Thyroid gland (tissue), 4 donors: ENCODE measurements around the gene GNPTG.

Experiments used
- POLR2A ChIP-seq, 2 donors: fragments of 450-650 bp; IDR thresholded peaks; one replicate each; pipeline ENCODE4 v1.6.1; 2017; ENCODE audit warnings: antibody characterized with exemption in 2 of 2, mild to moderate bottlenecking in 2 of 2, moderate library complexity in 1 of 2
- TF ChIP-seq, protein P1 (sequence below), 6 experiments: fragments of 200-600 bp in 3 of 6; fragments of 450-650 bp in 3 of 6; sonication (generic) in 3 of 6; IDR thresholded peaks; one replicate each; pipeline ENCODE4 v1.5.1; 2016 to 2019; ENCODE audit warnings: antibody characterized with exemption in 6 of 6, mild to moderate bottlenecking in 2 of 6, inconsistent platforms in 1 of 6, moderate library complexity in 1 of 6

- TF ChIP-seq, protein P1, sequence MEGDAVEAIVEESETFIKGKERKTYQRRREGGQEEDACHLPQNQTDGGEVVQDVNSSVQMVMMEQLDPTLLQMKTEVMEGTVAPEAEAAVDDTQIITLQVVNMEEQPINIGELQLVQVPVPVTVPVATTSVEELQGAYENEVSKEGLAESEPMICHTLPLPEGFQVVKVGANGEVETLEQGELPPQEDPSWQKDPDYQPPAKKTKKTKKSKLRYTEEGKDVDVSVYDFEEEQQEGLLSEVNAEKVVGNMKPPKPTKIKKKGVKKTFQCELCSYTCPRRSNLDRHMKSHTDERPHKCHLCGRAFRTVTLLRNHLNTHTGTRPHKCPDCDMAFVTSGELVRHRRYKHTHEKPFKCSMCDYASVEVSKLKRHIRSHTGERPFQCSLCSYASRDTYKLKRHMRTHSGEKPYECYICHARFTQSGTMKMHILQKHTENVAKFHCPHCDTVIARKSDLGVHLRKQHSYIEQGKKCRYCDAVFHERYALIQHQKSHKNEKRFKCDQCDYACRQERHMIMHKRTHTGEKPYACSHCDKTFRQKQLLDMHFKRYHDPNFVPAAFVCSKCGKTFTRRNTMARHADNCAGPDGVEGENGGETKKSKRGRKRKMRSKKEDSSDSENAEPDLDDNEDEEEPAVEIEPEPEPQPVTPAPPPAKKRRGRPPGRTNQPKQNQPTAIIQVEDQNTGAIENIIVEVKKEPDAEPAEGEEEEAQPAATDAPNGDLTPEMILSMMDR (IDR thresholded peaks at IDR 0.05): no peak
- no peak for TF ChIP-seq POLR2A (IDR thresholded peaks at IDR 0.05)
Measured at GRCh38 chr16:1334739-1335138, 17.0 kb upstream of the GNPTG start.
